Measurements from ENCODE around the gene ZNF346.

ZNF346 gene

DNA sequence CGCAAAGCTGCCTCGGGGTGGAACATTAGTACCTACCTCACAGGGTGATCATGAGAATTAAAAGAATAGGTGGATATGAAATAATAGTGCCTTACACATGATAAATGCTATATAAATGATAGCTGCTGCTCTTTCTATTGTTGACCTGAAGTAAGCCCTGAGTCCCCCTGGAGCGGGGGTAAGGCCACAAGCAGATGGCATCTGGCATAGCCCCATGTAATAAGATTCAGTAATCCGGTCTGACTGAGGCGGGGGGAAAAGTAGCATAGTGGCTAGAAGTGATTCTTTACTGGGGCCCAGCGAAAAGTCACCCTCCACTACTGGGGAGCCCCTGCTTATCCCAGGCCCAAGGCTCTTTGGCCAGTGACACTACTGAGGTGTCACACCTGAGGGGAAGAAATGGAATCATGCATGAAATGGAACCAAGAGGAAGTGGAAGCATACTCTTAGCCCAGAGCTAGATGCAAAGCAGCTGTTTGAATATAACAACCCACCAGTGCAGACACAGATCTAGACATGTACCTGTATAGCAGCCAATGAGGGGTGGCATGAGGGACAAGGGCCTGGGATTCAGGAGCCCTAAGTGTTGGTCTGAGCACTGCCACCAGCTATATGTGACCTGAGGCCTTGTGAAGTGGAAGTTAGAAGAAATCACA lies 48.2 kb downstream of the ZNF346 start:
- no peak for DNase-seq (ENCODE audit: low read depth)

DNA sequence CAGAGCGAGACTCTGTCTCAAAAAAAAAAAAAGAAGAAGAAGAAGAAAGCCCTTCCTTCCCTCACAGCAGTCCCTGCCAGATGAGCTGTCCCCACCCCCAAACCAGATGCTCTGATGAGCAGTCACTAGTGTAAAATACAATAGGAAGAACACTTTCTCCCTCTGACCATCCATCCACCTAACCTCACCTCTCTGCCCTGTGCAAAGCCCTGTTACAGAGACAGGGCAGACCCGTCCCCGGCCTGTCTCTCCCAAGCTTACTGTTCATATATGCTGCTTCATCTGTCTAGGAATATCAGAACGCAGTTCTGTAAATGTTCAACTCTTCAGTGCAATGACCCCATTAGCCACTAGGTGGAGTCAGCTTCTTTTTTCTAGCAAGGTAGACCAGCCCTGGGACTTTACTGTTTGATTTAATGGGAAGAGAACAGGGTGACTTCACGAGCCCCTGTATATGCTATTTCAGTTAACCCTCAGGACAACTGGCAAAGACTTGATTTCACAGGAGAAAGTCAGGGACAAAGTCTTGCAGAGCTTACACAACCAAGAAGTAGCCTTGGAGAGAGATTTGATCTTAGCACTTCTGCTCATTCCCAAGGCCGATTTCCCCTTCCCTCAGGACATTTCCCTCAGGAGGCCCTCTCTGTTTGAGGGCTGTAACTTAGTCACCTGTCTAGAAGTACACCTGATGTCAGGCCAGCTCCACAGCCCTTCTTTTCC lies 49.3 kb downstream of the ZNF346 start:
- DNase-seq (ENCODE audit: low read depth), result no peak

DNA sequence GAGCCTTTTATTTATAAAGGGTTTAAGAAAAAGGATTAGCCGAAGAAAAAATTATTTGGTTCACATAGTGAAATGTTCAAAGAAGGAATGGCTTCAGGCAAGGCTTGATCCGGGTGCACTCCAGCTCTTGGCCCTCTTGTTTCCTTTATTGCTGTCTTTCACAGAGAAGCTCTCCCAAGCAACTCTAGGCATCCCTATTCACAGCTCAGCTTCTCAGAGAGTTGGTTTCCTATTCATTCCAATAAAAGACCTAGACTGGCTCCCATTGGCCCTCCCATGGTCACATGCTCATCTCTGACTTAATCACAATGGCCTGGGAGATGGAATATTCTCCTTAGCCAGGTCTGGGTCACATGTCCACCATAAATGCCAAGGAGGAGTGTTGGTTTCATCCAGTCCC lies 54.8 kb downstream of the ZNF346 start:
- DNase-seq (ENCODE audit: low read depth), result no peak

DNA sequence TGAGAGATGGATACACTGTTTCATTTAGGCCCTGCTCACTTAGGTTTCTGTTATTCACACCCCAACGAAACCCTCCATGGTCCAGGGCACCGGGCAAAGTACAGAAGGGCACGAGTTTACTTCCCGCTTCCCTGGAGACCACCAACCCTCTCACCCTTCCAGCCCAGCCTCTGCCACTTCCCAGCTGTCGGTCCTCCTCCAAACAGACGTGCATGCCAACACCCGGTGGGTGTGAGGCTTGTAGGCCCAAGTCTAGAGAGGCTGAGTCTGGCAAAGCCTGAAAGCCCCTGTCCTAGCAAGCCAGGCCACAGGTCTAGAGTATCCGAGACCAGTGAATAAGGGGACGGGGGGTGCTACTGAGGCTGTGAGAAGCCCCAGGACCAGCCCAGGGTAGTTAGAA lies 57.1 kb downstream of the ZNF346 start:
- no peak for DNase-seq (ENCODE audit: low read depth)

DNA sequence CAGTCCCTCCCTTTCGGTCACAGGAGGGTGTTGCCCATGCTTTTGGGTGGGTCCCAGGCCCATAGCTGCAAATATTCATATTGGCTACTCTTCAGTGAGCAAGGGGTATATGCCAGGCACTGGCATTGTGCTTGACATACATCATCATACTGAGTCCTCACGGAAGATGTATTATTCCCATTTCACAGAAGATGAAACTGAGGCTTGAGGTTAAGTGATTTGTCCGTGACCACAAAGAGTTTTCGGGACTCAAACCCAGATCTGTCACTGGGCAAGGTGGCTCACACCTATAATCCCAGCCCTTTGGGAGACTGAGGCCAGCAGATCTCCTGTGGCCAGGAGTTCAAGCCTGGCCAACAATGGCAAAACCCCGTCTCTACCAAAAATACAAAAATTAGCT lies 57.8 kb downstream of the ZNF346 start:
- no peak for DNase-seq (ENCODE audit: low read depth)

DNA sequence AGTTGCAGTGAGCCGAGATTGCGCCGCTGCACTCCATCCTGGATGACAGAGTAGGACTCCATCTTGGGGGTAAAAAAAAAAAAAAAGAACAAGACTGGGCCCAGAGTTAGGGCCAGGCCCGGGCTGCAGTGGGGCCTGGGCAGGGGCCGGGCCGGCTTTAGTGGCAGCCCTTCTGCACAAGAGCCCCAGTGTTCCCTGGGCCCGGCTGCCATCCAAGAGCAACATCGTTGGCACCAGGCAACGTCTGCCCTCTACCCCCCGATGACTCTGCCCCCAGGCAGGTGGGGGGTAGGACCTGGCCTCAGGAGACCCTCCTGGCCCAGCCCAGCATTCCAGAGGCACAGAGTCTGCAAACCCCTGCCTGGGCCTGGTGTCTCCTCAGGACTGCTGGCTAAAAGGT lies 59.4 kb downstream of the ZNF346 start:
- no peak for DNase-seq (ENCODE audit: low read depth)

DNA sequence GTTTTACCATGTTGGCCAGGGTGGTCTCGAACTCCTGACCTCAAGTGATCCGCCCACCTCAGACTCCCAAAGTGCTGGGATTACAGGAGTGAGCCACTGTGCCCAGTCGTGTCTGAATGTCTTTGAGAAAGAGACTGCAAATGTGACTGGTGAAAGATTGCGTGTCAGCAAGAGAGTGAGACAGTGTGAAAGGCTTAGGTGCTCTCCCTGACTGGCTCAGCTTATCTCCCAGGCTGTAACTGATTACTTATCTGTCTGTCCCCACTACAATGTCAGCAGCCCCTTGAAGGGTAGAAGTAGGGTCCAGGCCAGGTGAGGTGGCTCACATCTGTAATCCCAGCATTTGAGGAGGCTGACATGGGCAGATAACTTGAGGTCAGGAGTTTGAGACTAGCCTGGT lies 60.9 kb downstream of the ZNF346 start:
- DNase-seq (ENCODE audit: low read depth), result no peak

DNA sequence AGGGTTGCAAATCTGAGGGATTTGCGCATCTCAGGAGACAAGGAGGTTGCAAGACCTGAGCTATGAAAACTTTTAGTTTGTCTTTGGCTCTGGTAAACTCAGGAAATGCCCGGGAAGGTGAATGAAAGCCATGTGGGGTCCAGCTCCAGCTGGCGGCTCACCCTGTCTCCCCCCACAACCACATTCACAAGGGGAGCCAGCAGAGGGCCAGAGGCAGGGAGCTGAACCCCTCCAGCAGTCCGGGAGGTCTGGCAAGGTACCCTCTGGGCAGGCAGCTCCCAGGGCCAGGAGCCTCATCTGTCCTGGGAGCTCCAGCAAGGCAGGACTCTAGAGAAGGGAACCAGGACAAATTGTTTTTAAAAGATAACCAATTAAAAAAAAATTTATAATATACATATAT lies 61.7 kb downstream of the ZNF346 start:
- DNase-seq (ENCODE audit: low read depth), result no peak

DNA sequence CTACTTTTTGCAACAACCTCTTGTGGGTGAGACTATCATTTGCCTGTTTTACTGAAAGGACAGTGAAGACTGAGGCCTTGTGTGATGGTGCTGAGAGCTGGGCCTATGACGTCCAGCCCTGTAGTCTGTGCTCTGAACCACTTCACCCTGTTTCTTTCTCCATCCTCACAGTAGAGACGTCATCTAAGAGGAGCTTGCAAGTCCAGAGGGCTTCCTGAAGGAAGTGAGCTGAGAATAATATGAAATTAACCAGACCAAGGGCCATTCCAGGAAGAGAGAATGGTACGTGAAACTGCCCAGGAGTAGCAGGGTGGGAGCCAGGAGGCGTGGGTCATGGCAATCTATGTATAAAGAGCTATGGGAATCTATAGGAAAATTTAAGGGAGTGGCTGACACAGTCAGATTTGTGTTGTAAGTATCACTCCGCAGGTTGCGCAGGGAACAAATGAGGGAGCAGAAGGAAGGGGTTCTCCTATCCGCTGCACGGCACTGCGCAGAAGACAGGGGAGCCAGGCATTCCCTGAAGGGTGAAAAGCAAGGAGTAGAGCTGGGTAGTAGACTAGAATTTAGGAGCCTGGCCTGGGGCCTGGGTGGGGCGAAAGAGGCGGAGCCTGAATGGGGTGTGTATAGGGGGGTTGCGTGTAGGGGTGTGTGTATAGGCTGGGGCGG lies 63.6 kb downstream of the ZNF346 start:
- no peak for DNase-seq (ENCODE audit: low read depth)

DNA sequence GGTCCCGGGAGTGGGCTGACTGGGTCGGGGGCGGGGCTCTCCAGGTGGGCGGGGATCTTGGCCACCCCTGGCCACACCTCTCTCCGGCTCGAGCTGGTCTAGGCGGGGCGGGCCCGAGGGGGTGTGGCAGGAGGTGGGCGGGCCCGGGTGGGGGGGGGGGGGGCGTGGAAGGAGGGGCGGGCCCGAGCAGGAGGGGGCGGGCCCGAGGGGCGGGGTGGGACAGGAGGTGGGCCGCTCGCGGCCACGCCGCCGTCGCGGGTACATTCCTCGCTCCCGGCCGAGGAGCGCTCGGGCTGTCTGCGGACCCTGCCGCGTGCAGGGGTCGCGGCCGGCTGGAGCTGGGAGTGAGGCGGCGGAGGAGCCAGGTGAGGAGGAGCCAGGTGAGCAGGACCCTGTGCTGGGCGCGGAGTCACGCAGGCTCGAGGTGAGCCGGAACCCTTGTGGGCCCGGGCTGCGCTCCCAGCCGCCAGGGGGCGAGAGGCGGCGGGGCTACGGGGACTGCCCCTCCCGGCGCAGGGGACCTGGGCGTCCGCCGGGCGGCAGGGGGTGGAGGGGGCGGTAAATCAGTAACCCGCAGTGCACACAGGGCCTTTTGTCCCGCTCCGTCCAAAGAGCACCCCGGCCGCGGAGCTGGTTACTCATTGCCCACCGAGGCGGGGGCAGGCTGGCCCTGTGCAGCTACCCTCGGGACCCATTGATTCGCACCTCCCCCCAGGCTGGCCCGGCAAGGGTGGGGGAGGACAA lies 64.3 kb downstream of the ZNF346 start, which contains the start of gene FGFR4:
Gene FGFR4, plus strand, starts transcription at position 262 of the 744 bp plus-strand sequence. CDS start 2,688 bp downstream, outside the sequence.
- peak; percentile 39 for DNase-seq (ENCODE audit: low read depth)

DNA sequence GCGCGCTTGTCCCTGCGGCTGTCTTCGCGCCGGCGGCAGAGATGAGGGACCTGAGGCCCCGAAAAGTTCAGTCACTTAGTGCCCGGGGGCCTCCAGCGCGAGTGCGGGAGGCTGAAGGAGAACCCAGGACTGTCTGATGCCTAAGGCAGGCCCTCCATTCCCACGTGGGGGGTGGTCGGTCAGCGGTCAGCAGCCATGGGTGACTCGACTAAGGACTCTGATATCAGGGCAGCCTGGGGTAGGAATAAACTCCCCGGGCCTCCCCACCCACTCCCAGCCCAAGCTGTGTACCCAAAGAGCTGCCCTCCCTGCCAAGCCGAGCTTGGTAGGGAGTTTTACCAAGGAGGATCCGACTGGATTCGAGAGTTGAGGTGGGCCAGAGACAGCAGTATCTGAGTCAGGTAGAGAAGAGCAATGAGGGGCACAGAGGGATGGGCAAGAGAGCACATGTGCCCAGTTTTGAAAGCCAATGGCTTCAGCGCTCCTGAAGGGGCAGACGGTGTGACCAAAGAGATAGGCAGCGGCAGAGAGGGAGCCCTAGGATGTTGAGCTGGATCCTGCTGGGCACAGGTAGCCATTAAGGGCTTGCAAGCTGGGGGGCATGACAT lies 65.0 kb downstream of the ZNF346 start:
- no peak for DNase-seq (ENCODE audit: low read depth)

DNA sequence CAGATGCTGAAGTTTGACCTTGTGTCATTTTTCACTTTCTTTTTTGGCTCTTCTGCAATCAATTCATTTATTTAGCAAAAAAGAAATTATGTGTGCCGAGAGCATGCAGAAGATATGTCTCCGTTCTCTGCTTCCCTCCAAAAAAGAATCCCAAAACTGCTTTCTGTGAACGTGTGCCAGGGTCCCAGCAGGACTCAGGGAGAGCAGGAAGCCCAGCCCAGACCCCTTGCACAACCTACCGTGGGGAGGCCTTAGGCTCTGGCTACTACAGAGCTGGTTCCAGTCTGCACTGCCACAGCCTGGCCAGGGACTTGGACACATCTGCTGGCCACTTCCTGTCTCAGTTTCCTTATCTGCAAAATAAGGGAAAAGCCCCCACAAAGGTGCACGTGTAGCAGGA lies 66.6 kb downstream of the ZNF346 start:
- DNase-seq (ENCODE audit: low read depth), result no peak

DNA sequence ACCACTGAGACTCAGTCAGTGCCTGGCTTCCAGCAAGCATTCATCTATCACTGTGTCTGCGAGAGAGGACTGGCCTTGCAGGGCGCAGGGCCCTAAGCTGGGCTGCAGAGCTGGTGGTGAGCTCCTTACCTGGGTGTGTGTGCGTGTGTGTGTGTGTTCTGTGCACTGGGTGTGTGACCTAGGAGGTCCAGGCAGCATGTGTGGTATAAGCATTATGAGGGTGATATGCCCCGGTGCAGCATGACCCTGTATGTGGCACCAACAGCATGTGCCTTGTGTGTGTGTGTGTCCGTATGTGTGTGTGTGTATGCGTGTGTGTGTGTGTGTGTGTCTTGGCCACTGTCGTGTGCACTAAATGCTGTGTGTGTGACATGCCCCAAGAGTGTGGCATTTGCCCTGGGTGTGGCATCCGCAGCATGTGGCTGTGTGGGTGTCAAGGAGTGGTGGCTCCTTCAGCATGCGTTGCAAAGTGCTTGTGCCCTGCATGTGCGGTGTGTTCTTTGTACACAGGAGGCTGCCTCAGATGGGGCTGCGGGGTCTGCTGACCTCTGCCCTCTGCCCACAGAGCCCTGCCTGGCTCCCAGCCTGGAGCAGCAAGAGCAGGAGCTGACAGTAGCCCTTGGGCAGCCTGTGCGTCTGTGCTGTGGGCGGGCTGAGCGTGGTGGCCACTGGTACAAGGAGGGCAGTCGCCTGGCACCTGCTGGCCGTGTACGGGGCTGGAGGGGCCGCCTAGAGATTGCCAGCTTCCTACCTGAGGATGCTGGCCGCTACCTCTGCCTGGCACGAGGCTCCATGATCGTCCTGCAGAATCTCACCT lies 67.5 kb downstream of the ZNF346 start:
- no peak for DNase-seq (ENCODE audit: low read depth)

DNA sequence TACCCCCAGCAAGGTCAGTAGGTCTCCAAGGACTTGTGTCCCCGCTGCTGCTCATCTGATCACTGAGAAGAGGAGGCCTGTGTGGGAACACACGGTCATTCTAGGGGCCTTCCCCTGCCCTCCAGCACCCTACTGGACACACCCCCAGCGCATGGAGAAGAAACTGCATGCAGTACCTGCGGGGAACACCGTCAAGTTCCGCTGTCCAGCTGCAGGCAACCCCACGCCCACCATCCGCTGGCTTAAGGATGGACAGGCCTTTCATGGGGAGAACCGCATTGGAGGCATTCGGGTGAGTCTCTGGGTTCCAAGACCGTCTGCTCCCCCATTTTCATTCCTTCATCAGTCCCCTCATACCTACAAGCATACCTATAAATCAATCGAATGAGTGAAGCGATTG lies 68.3 kb downstream of the ZNF346 start:
- no peak for DNase-seq (ENCODE audit: low read depth)

DNA sequence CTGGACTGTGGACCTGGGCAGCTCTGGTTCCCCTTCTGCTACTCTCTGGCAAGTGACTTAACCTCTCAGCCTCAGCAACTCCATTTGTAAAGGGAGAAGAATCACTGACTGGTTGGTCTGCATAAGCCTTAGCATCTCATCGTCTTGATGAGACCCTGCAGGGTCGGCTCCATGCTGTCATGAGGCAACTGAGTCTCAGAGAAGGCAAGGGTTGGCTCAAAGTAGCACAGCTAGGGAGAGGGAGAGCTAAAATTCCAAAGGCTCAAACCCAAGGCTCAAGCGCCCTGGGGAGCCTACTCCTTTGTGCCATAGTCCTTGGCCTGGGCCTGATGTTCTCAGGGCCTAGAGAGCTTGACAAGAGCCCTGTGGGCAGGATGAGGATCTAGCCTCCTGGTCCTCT lies 68.7 kb downstream of the ZNF346 start:
- no peak for DNase-seq (ENCODE audit: low read depth)

DNA sequence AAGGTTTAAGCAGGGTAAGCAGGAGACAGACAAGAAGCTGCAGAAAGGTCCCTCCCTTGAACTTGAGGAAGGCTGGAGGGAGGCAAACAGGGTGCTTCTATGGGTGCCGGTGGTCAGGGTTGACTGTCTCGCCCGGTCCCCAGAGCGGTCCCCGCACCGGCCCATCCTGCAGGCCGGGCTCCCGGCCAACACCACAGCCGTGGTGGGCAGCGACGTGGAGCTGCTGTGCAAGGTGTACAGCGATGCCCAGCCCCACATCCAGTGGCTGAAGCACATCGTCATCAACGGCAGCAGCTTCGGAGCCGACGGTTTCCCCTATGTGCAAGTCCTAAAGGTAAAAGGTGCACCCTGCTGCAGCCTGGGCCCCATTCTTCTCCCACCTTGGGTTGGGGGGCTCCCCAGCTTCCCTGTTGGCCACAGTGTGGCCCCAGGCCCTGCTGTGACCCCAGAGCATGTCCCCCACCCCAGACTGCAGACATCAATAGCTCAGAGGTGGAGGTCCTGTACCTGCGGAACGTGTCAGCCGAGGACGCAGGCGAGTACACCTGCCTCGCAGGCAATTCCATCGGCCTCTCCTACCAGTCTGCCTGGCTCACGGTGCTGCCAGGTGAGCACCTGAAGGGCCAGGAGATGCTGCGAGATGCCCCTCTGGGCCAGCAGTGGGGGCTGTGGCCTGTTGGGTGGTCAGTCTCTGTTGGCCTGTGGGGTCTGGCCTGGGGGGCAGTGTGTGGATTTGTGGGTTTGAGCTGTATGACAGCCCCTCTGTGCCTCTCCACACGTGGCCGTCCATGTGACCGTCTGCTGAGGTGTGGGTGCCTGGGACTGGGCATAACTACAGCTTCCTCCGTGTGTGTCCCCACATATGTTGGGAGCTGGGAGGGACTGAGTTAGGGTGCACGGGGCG lies 69.9 kb downstream of the ZNF346 start:
- DNase-seq (ENCODE audit: low read depth), result no peak

DNA sequence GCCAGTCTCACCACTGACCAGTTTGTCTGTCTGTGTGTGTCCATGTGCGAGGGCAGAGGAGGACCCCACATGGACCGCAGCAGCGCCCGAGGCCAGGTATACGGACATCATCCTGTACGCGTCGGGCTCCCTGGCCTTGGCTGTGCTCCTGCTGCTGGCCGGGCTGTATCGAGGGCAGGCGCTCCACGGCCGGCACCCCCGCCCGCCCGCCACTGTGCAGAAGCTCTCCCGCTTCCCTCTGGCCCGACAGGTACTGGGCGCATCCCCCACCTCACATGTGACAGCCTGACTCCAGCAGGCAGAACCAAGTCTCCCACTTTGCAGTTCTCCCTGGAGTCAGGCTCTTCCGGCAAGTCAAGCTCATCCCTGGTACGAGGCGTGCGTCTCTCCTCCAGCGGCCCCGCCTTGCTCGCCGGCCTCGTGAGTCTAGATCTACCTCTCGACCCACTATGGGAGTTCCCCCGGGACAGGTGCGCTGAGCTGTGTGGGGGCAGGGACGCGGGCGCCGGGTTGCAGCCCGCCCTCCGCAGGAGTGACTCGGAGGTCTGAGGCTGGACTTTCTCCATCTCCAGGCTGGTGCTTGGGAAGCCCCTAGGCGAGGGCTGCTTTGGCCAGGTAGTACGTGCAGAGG lies 70.7 kb downstream of the ZNF346 start:
- no peak for DNase-seq (ENCODE audit: low read depth)

DNA sequence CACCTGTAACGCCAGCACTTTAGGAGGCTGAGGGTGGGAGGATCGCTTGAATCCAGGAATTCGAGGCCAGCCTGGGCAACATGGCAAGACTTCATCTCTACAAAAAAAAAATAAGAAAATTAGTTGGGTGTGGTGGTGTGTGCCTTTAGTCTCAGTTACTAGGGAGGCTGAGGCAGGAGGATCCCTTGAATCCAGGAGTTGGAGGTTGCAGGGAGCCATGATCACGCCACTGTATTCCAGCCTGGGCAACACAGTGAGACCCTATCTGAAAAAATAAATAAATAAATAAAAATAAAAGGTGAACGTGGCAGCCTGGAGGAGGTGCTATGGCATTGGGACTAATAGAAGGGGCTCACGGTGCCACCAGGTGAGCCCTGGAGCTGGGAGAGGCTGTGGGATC lies 71.3 kb downstream of the ZNF346 start:
- no peak for DNase-seq (ENCODE audit: low read depth)

DNA sequence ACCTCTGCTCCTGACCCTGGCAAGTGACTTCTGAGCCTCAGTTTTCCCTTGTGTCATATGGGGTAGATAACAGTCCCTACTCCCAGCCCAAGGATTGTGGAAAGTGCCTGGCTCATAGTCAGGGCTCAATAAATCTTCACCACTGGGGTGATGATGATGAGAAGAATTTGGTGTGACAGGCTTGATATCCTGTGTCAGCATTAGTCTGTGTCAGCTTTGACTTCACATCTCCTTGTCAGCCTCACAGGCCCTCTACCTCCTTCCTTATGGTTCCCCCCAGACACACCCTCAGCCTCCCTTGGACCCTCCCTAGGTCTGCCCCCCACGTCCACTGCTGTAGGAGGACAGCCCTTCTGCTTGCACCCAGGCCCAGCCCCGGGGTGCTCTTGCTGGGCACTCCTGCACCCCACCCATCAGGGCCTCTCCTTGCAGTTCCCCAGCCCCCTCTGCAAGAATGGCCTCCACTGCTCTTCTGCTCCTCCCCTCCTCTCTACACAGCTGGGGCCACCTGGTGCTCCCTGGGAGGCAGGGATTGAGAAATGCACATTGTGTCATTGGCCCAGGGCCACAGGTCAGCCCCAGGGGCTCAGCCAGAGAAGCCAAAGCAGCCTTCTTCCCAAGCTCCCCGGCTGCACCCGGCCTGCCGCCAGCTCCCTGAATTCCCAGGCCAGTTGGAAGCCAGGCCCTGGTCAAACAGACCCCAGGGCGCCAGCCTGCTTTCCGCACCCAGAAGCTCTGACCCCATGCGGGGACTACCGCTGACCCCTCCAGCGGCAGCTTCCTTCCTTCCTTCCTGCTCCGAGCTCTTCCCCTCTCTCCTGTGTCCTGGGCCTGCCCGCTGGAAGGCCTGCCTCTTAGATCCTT lies 72.0 kb downstream of the ZNF346 start:
- DNase-seq (ENCODE audit: low read depth), result no peak

Measured in stimulated activated CD8-positive, alpha-beta memory T cell treated with anti-CD3 and anti-CD28 coated beads, Interleukin-12 subunit alpha, Interleukin-12 subunit beta, amount 100 ng/mL, for 4 hours (primary cell).